HCT116 (cell line): ENCODE measurements around the gene TIMP3. TPM values are rescaled to one million over a fixed set of nuclear protein-coding genes. Genes with fewer than 3 reads are reported as not detected.
A peak's percentile ranks its signal among the peaks of the same experiment; 100 is the strongest.

ENCODE experiments used
- ATAC-seq: fragments of 200-7000 bp; cut with Tn5 transposase; 2 replicates; pipeline ENCODE4 v1.9.1; 2020; ENCODE audit warnings: mild to moderate bottlenecking, moderate library complexity
- BruUV-seq: library from RNA; stranded (reverse); fragments of 400-500 nt; replicated peaks from 2 replicates; lab custom pipeline; 2021; lab: Mats Ljungman, UMichigan
- CTCF ChIA-PET: fragments of 300-600 bp; sonication (Branson Sonifier 250); formaldehyde crosslinking; loops from one replicate; lab custom pipeline; 2021; ENCODE audit warnings: antibody characterized with exemption; lab: Charles Lee
- POLR2A ChIA-PET: fragments of 300-600, 350-600 bp; sonication (Branson Sonifier 250); formaldehyde crosslinking; loops from one replicate; lab custom pipeline; 2021; ENCODE audit warnings: antibody characterized with exemption; lab: Charles Lee
- RAD21 ChIA-PET, 2 experiments: fragments of 300-600 bp; sonication (Branson Sonifier 250); formaldehyde crosslinking; loops; one replicate each; lab custom pipeline; 2023; ENCODE audit warnings: low total read pairs in 2 of 2; ENCODE audit not compliant: uncharacterized antibody in 2 of 2, unreplicated experiment in 2 of 2, low non-redundant PET in 1 of 2; lab: Charles Lee
- DNase-seq: peaks from one replicate; pipeline ENCODE4 v3.0.0-alpha.2; 2010; ENCODE audit warnings: low read depth, low spot score
- H2AFZ ChIP-seq: fragments of 200-600 bp; shearing (Covaris generic), sonication (generic); 2 replicates; pipeline ENCODE4 v1.6.1; 2017; ENCODE audit warnings: low read depth, mixed run types, mixed read lengths, antibody characterized with exemption, low read length; ENCODE audit not compliant: poor library complexity, severe bottlenecking
- H3K27ac ChIP-seq: 2 replicates; pipeline ENCODE4 v1.5.1; 2012; ENCODE audit warnings: low read depth, low read length
- H3K27me3 ChIP-seq: fragments of 200-600 bp; sonication (generic); 2 replicates; pipeline ENCODE4 v1.6.1; 2016; ENCODE audit warnings: mixed run types, low read length, mixed read lengths; ENCODE audit not compliant: insufficient read depth
- H3K36me3 ChIP-seq, 2 experiments: fragments of 200-500 bp in 1 of 2; fragments of 200-600 bp in 1 of 2; sonication (Bioruptor generic) in 1 of 2; sonication (generic) in 1 of 2; 2 replicates each; pipeline versions ENCODE4 v1.5.1 to v1.6.1; 2014 to 2016; ENCODE audit warnings: low read length in 2 of 2, inconsistent platforms in 1 of 2, mixed read lengths in 1 of 2, mixed run types in 1 of 2; ENCODE audit not compliant: insufficient read depth in 2 of 2, control insufficient read depth in 1 of 2
- H3K4me1 ChIP-seq, 2 experiments: fragments of 200-600 bp in 1 of 2; sonication (generic) in 1 of 2; 2 replicates each; pipeline versions ENCODE4 v1.5.1 to v1.6.1; 2012 to 2017; ENCODE audit warnings: low read length in 2 of 2, inconsistent platforms in 1 of 2, mild to moderate bottlenecking in 1 of 2, mixed read lengths in 1 of 2, mixed run types in 1 of 2, moderate library complexity in 1 of 2; ENCODE audit not compliant: insufficient read depth in 2 of 2, control insufficient read depth in 1 of 2
- H3K4me2 ChIP-seq: fragments of 200-600 bp; sonication (generic); 2 replicates; pipeline ENCODE4 v1.6.1; 2017; ENCODE audit warnings: mixed run types, low read length, mixed read lengths
- H3K4me3 ChIP-seq, 2 experiments: fragments of 200-600 bp in 1 of 2; sonication (generic) in 1 of 2; replicated peaks in 1 of 2; 2 replicates each; pipeline ENCODE4 v1.5.1; 2011 to 2016; ENCODE audit warnings: low read length in 2 of 2, control low read depth in 1 of 2, low read depth in 1 of 2, mild to moderate bottlenecking in 1 of 2, mixed read lengths in 1 of 2, mixed run types in 1 of 2
- H3K79me2 ChIP-seq: fragments of 200-600 bp; sonication (generic); 2 replicates; pipeline ENCODE4 v1.6.1; 2017; ENCODE audit warnings: mild to moderate bottlenecking, mixed run types, low read length, moderate library complexity, mixed read lengths; ENCODE audit not compliant: insufficient read depth
- H3K9ac ChIP-seq: fragments of 200-600 bp; sonication (generic); 2 replicates; pipeline ENCODE4 v1.6.1; 2016; ENCODE audit warnings: low read length, mixed read lengths
- H3K9me2 ChIP-seq: fragments of 200-600 bp; sonication (generic), shearing (Covaris generic); 2 replicates; pipeline ENCODE4 v1.6.1; 2017; ENCODE audit warnings: mixed run types, mild to moderate bottlenecking, moderate library complexity; ENCODE audit not compliant: insufficient read depth
- H3K9me3 ChIP-seq, 2 experiments: fragments of 200-500 bp in 1 of 2; fragments of 200-600 bp in 1 of 2; sonication (Bioruptor generic) in 1 of 2; sonication (generic) in 1 of 2; 2 replicates each; pipeline ENCODE4 v1.6.1; 2014 to 2017; ENCODE audit warnings: low read length in 2 of 2, mixed read lengths in 2 of 2, inconsistent platforms in 1 of 2, low read depth in 1 of 2, mild to moderate bottlenecking in 1 of 2, mixed run types in 1 of 2, moderate library complexity in 1 of 2; ENCODE audit not compliant: control insufficient read depth in 1 of 2, insufficient read depth in 1 of 2
- H4K20me1 ChIP-seq: fragments of 200-600 bp; sonication (generic), shearing (Covaris generic); 2 replicates; pipeline ENCODE4 v1.6.1; 2017; ENCODE audit warnings: mixed run types, mild to moderate bottlenecking, moderate library complexity; ENCODE audit not compliant: insufficient read depth
- ATF3 ChIP-seq: IDR thresholded peaks from 2 replicates; pipeline ENCODE4 v1.6.1; 2012
- EGR1 ChIP-seq: IDR thresholded peaks from 2 replicates; pipeline ENCODE4 v1.6.1; 2012; ENCODE audit warnings: low read depth
- ELF1 ChIP-seq: IDR thresholded peaks from 2 replicates; pipeline ENCODE4 v1.6.1; 2012; ENCODE audit warnings: low read depth, borderline replicate concordance
- EZH2 ChIP-seq: fragments of 200-600 bp; sonication (generic); IDR thresholded peaks from 2 replicates; pipeline ENCODE4 v1.6.1; 2017; ENCODE audit warnings: antibody characterized with exemption, mixed run types
- EZH2phosphoT487 ChIP-seq: fragments of 200-600 bp; IDR thresholded peaks from 2 replicates; pipeline ENCODE4 v1.6.1; 2018; ENCODE audit warnings: antibody characterized with exemption, borderline replicate concordance
- FOSL1 ChIP-seq: IDR thresholded peaks from 2 replicates; pipeline ENCODE4 v1.6.1; 2012; ENCODE audit warnings: low read depth
- JUND ChIP-seq: IDR thresholded peaks from 2 replicates; pipeline ENCODE4 v1.6.1; 2012
- POLR2A ChIP-seq: IDR thresholded peaks from 2 replicates; pipeline ENCODE4 v1.7.0; 2011; ENCODE audit warnings: borderline replicate concordance; ENCODE audit not compliant: insufficient read depth, insufficient read length; ENCODE audit errors: extremely low read depth
- POLR2AphosphoS5 ChIP-seq: IDR thresholded peaks from 2 replicates; pipeline ENCODE4 v1.6.1; 2011; ENCODE audit warnings: mild to moderate bottlenecking, low read depth, low read length, moderate library complexity
- RAD21 ChIP-seq: IDR thresholded peaks from 2 replicates; pipeline ENCODE4 v1.6.1; 2012; ENCODE audit warnings: low read depth, mild to moderate bottlenecking
- REST ChIP-seq: IDR thresholded peaks from 2 replicates; pipeline ENCODE4 v1.6.1; 2012; ENCODE audit warnings: low read depth
- SP1 ChIP-seq: IDR thresholded peaks from 2 replicates; pipeline ENCODE4 v1.6.1; 2012; ENCODE audit warnings: low read depth
- SRF ChIP-seq: IDR thresholded peaks from 2 replicates; pipeline ENCODE4 v1.6.1; 2012; ENCODE audit warnings: low read depth
- TCF7L2 ChIP-seq: IDR thresholded peaks from 2 replicates; pipeline ENCODE4 v1.7.0; 2011; ENCODE audit warnings: borderline replicate concordance, inconsistent platforms; ENCODE audit not compliant: insufficient read depth, insufficient read length; ENCODE audit errors: extremely low read depth
- ZBTB33 ChIP-seq: IDR thresholded peaks from 2 replicates; pipeline ENCODE4 v1.6.1; 2011; ENCODE audit warnings: mild to moderate bottlenecking, low read length, moderate library complexity; ENCODE audit not compliant: insufficient replicate concordance; ENCODE audit errors: extremely low read depth
- ZFX ChIP-seq: fragments of 450-650 bp; IDR thresholded peaks from 2 replicates; pipeline ENCODE4 v1.6.1; 2017
- ZNF274 ChIP-seq: fragments of 200-500 bp; sonication (Bioruptor generic); IDR thresholded peaks from 2 replicates; pipeline ENCODE4 v1.6.1; 2014; ENCODE audit warnings: mild to moderate bottlenecking, low read depth, low read length, inconsistent platforms
- intact Hi-C: fragments of 100-400 bp; cut with micrococcal nuclease; formaldehyde crosslinking; loops from 2 replicates; pipeline ENCODE4 v1.10.0; 2022
- total RNA-seq: library from RNA; stranded (reverse); gene quantifications from one replicate; pipeline ENCODE4 v1.2.1, GENCODE V29; 2021; ENCODE audit not compliant: unreplicated experiment

The TIMP3 gene
- total RNA-seq, 1 experiment from 2014 or later, result 2.2 TPM

- H3K27me3 ChIP-seq, result no peaks in the 10 kb centered on the region
- H2AFZ ChIP-seq, result no peak overlapping the region
- CTCF ChIA-PET, result no interaction called here
- DNase-seq (no peak), ATAC-seq (no peak)
- no peaks in the 10 kb centered on the region for H3K9me3 ChIP-seq
- no peaks in the 10 kb centered on the region for H4K20me1 ChIP-seq
- no peaks in the 10 kb centered on the region for H3K4me1 ChIP-seq
- intact Hi-C loops, result no loop called here
- H3K27ac ChIP-seq, result no peak overlapping the region
- H3K79me2 ChIP-seq, result no peaks in the 10 kb centered on the region
- H3K9ac ChIP-seq, result no peak overlapping the region
- no peaks in the 10 kb centered on the region for H3K36me3 ChIP-seq
- RAD21 ChIA-PET, result no interaction called here
- H3K4me3 ChIP-seq, result no peak overlapping the region
- POLR2A ChIA-PET, result no interaction called here
- H3K4me2 ChIP-seq, result no peak overlapping the region
- no peak for TF ChIP-seq ELF1
- no peak for TF ChIP-seq EZH2
- TF ChIP-seq POLR2A, result no peak
- no TSS peak for BruUV-seq
- no peaks in the 10 kb centered on the region for H3K9me2 ChIP-seq
Observed at GRCh38 chr22:32903507-32903906, 102.0 kb downstream of the TIMP3 start.

- peak; percentile 51 for DNase-seq
- POLR2A ChIA-PET, result no interaction called here
- BruUV-seq, result no TSS peak
- TF ChIP-seq EZH2 (no peak), FOSL1 (no peak), POLR2A (no peak), ZNF274 (no peak), EZH2phosphoT487 (no peak), ZFX (peak; percentile 49; the same call in 1 of the 2 replicates), ATF3 (no peak), EGR1 (no peak), TCF7L2 (no peak), SP1 (peak; percentile 37; the same call in 1 of the 2 replicates), RAD21 (no peak), ZBTB33 (no peak), REST (no peak), JUND (no peak), POLR2AphosphoS5 (no peak), ELF1 (no peak), SRF (no peak)
Observed at GRCh38 chr22:32904044-32904443, 102.5 kb downstream of the TIMP3 start.

More at GRCh38 chr22:32904044-32904443, 102.5 kb downstream of the TIMP3 start:
- Histone ChIP-seq H3K9me2 (no peaks in the 10 kb centered on the region), H3K4me2 (no peak overlapping the region), H3K79me2 (no peaks in the 10 kb centered on the region), H2AFZ (peak overlapping the region; percentile 20), H3K27me3 (no peaks in the 10 kb centered on the region), H4K20me1 (no peaks in the 10 kb centered on the region), H3K4me1 (no peaks in the 10 kb centered on the region), H3K27ac (no peak overlapping the region), H3K4me3 (no peak overlapping the region), H3K9ac (no peak overlapping the region), H3K36me3 (no peaks in the 10 kb centered on the region), H3K9me3 (no peaks in the 10 kb centered on the region)
- intact Hi-C loops, result no loop called here
- ATAC-seq, result peak; percentile 97
- RAD21 ChIA-PET, result no interaction called here
- CTCF ChIA-PET, result no interaction called here
